Astrocyte (in vitro differentiated cells and primary cell): ENCODE measurements around the gene FTO.

Source experiments
- EZH2 ChIP-seq: IDR thresholded peaks from 2 replicates; pipeline ENCODE4 v1.6.1; 2012; ENCODE audit warnings: mild to moderate bottlenecking, low read length, inconsistent platforms; ENCODE audit not compliant: insufficient read depth
- TF ChIP-seq, protein P1 (sequence below): IDR thresholded peaks from 2 replicates; pipeline ENCODE4 v1.5.1; 2011; ENCODE audit warnings: low read depth, mild to moderate bottlenecking, inconsistent platforms, low read length, moderate library complexity; ENCODE audit not compliant: insufficient read depth

DNA sequence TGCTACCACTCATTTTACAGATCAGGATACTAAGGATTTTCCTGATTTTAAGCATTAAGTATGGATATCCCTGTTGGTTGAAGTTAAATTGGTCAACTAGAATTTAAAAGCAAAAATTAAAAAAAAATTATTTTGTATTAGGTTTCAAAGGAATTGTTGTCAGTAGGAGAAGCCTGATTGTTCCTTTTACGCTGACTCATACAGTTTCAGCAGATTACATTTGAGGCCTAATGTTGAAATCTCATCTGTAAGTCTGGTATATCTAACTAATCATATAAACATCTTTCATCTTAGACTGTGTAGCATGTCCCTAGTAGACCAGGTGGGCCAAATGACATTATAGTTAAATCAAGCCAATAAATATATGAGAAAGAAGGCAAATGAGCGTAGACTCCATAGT lies 83.5 kb downstream of the FTO start:
- TF ChIP-seq, protein P1, sequence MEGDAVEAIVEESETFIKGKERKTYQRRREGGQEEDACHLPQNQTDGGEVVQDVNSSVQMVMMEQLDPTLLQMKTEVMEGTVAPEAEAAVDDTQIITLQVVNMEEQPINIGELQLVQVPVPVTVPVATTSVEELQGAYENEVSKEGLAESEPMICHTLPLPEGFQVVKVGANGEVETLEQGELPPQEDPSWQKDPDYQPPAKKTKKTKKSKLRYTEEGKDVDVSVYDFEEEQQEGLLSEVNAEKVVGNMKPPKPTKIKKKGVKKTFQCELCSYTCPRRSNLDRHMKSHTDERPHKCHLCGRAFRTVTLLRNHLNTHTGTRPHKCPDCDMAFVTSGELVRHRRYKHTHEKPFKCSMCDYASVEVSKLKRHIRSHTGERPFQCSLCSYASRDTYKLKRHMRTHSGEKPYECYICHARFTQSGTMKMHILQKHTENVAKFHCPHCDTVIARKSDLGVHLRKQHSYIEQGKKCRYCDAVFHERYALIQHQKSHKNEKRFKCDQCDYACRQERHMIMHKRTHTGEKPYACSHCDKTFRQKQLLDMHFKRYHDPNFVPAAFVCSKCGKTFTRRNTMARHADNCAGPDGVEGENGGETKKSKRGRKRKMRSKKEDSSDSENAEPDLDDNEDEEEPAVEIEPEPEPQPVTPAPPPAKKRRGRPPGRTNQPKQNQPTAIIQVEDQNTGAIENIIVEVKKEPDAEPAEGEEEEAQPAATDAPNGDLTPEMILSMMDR, result no peak
- no peak for TF ChIP-seq EZH2
